ENCODE data around the gene LTBP2.
"Not testable (repeated sequence)": the region's sequence is repeated elsewhere in the genome, so short reads cannot be mapped to it uniquely, and the experiment has no call there.

LTBP2 gene

DNA sequence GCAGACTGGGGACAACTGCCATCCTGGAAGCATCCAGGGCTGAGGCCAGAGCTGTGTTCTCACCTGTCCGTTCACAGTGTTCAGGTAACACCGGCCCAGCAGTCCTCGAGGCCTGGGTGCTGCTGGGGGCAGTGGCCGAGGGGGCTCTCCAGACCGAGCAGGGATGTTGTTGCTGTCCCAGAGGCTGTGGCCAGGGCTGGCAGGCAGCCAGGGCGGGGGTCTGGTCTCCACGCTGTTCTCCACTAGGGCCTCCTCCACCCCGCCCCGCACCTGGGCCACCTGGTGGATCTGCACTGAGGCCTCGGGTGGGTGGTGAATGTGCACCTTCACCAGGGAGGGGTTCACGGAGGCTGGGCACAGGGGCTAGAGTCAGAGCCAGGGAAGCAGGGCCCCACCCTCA is 61.0 kb downstream of the LTBP2 start:
- no peak for DNase-seq (ENCODE audit: low spot score)

DNA sequence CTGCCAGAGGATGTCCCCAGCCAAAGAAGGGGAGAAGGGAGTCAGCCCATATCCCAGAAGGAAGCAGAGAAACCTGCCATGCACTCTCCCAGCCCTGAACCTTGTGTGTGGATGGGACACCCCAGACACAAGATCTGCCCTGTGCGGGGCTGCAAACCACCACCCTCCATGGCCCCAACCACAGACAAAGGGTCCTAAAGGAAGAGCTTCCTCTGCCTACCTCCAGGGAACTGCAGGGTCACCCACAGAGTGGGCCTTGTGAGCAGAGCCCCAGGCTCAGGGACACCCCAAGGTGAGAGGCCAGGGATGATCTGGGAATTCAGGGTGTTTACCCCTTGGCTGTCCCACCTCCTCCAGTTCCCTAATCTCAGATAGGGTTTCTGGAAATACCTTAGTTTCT is 62.0 kb downstream of the LTBP2 start:
- DNase-seq (ENCODE audit: low spot score): no peak

DNA sequence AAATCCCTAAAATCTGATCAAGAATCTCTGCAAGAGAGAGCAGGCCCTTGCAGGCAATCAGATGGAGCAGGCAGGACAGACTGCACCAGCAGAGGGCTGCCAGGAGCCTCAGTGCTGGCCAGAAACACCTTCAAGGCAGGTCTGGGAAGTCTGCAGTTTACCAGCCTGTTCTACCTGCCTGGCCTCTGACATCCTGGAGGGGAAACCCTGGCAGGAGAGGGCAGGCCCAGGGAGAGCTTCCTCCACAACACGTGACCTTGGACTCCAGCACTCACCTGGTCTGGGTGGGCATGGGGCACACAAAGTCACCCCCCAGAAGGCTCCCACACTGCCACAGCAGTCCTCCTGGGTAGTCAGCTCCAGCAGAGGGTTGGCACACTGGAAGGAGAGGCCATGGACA is 62.4 kb downstream of the LTBP2 start:
- DNase-seq (ENCODE audit: low spot score): no peak

GRCh38 chr14:74548881-74549280 is 63.2 kb downstream of the LTBP2 start:
- DNase-seq (ENCODE audit: low spot score): no peak

DNA sequence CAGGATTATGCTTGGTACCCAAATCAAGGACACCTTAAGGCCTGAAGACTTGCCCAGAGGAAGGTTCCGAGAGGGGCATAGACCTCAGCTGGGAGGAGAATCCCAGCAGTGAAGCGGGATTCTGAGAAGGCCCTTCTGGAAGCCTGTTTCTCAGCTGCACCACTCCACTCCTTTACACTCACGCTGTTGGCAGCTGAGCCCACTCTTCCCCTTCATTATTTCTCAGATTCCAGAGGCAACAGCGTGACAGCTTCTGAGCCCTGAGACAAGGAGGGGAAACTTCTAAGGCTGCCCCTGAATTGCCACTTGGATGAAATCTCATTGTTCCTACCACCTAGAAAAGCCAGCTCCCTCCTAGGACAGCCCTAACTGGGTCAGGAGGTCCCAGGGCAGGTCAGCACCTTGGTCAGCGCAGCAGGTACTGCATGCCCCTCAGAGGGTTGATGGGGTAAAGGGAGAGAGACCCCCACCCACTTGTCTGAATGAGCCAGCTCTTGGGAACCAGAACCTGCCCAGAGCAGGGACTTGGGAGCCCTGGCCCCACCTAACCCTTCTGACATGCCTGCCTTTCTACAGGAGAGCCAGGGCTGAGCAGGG is 64.6 kb downstream of the LTBP2 start:
- DNase-seq (ENCODE audit: low spot score): no peak

DNA sequence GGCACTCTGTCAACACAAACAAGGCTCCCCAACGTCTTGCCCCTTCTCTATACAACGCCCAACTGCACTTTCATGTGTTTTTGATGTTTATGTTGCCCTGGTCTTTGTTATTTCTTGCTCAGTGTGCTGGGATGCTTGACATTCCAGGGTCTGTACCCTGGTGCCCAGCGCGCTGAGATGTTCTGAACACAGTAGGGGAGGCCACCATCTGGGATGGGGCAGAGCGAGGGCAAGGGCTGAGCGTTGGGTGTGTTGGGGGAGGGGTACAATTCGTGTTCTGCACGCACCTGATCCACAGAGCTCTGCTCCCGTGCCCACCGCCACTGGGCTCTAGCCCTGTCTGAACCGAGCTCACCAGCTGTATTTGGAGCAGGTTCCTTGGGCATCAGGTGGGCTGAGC is 65.6 kb downstream of the LTBP2 start:
- no peak for DNase-seq (ENCODE audit: low spot score)

GRCh38 chr14:74545386-74545785 is 66.7 kb downstream of the LTBP2 start:
- no peak for DNase-seq (ENCODE audit: low spot score)

DNA sequence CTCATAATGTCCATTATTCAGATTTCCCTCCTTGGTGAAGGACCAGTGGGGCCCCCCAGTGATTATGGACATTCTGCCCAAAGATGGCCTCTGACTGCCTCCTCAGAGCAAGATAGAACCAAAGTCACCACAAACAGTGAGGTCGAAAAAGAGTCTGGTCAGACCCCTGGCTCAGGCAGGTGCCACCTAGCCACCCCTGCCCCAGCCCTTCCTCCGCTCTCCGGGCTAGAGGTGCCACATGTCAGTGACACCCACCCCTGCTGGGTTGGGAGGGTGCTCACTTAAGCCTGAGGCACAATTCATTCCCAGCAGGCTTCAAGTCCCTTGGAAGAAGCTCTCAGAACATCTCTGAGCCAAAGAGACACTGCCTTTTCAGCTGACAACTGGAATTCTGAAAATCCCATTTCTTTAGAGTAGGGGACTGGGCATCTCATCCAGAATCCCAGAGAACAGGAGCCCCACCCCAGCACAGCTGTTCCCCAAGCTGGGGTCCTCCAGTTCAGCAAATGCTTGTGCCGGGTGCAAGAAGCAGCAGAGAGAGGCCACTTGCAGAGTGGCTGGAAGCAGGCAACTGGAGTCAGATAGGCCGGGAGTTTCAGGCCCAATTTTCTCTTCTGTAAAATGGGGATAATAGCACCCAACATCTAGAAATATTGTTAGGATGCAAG is 68.1 kb downstream of the LTBP2 start:
- DNase-seq (ENCODE audit: low spot score): no peak

DNA sequence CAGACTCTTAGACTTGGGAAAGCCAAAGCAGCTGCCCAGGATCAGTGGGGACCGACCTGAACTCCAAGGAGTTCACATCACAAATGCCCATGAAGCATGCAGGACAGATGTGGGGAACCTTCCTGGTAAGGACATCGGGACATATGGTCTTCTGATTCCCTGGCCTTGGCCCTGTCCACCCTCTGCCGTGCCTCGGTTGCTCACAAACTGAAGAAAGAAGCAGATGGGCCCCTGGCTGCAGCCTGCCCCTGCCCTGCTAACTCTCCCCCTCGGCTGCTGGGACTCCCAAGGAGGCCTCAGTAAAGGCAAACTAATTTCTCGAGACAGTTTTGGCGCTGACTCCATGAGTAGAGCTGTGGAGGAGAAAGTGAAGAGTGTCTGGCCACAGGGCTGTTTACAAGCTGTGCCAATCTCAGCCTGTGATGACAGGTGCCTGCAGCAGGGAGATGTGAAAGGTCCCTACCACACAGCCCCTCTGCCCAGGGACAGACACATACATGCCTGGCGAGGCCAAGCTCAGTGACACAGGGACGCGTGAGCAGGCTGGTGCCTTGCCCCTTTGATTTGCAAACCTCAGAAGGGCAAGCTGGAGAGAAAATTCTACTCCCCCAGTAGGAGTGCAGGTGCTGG is 69.9 kb downstream of the LTBP2 start:
- no peak for DNase-seq (ENCODE audit: low spot score)

- no peak for DNase-seq (ENCODE audit: low spot score)
These were observed 70.8 kb downstream of the LTBP2 start for GRCh38 chr14:74541225-74541624.

DNA sequence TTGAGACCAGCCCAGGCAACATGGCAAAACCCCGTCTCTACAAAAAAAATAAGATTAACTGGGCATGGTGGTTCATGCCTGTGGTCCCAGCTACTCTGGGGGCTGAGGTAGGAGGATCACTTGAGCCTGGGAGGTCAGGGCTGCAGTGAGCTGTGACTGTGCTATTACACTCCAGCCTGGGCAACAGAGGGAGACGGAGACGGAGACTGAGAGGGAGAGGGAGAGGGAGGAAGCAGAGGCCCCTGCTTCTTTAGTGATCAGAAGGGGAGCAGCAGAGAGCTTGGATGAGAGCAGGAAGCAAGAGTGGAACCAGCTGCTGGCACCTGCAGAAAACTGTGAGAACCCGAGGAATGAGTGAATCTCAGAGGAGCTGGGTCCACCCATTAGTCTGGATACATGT is 72.5 kb downstream of the LTBP2 start:
- no peak for DNase-seq (ENCODE audit: low spot score)

- no peak for DNase-seq (ENCODE audit: low spot score)
These were observed 73.3 kb downstream of the LTBP2 start for GRCh38 chr14:74538411-74539391.

- not testable (repeated sequence) for DNase-seq (ENCODE audit: low spot score)
These were observed 75.7 kb downstream of the LTBP2 start for GRCh38 chr14:74536336-74536735.

- DNase-seq (ENCODE audit: low spot score): no peak
These were observed 76.2 kb downstream of the LTBP2 start for GRCh38 chr14:74535756-74536325.

DNA sequence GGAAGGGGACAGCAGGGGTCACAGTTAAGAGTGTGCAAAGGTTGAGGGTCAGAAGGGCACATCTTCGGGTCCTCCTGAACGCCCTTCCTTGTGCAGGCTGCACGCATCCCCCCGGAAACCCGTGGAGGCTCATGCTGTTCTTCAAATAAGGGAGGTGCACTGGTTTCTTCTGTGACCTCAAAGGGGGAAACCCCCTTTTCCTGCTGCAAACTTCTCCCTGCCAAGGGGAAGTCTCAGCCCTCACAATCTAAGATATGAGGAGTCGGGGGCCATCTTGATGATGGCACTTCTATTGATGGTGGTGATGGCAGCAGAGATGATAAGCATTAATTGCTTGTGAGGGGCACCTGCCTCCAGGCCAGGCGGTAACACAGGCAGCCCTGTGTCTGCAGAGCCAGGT is 78.5 kb downstream of the LTBP2 start:
- DNase-seq (ENCODE audit: low spot score): no peak

- DNase-seq (ENCODE audit: low spot score): no peak
These were observed 79.8 kb downstream of the LTBP2 start for GRCh38 chr14:74532246-74532645.

- DNase-seq (ENCODE audit: low spot score): no peak
These were observed 80.6 kb downstream of the LTBP2 start for GRCh38 chr14:74531467-74531866.

DNA sequence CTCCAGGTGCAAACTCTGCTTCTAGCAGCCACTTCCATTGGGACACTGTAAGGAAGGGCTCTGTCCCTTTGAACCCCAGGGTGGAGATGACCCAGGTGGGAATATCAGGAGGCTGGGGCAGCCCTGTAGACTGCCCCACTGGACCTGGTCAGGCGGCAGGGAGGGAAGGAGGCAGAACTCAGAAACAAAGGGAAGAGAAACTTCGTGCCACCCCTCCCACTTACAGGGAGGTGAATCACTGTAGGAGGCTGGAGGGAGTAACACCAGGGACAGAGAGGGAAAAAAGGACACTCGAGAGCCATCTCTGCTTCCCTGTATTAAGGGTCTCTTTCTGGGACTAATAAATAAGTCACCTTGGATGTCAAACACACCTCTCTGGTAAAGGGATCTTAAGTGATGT is 81.0 kb downstream of the LTBP2 start:
- no peak for DNase-seq (ENCODE audit: low spot score)

- DNase-seq (ENCODE audit: low spot score): no peak
These were observed 83.2 kb downstream of the LTBP2 start for GRCh38 chr14:74528886-74529285.

GRCh38 chr14:74528406-74528805 is 83.6 kb downstream of the LTBP2 start:
- DNase-seq (ENCODE audit: low spot score): no peak

DNA sequence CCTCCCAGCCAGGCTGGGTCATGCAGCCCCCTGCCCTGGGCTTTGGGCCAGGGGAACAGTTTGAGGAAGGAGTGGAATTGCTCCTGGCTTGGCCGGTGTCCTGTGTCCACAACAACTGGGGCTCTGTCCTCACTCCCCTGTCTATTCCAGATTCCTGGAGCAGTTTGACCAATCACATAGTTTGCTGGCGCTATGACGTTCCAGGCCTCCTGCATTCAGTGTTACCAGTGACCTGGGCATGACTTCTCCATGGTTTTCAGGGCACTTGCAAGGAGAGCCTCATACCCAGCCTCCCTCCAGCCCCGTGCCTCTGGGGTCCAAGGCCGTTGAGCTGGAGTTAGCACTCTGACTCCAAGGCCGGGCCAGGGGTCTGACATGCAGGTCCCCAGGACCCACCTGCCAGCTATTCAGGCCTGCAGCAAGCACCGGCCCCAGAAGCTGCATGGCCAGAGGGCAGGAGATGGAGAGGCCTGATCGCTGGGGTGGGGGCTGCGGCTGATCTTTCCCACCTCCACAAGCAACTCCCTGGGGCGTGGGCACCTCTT is 84.2 kb downstream of the LTBP2 start:
- DNase-seq (ENCODE audit: low spot score): no peak

Data from D341Med (cell line).